PC-3 (cell line): Measurements from ENCODE around the gene IFNG. TPM values are rescaled to one million over a fixed set of nuclear protein-coding genes. Genes with fewer than 3 reads are reported as not detected.

ENCODE experiments used
- ATAC-seq: fragments of 200-7000 bp; cut with Tn5 transposase; 2 replicates; pipeline ENCODE4 v1.9.1; 2020; ENCODE audit warnings: mild to moderate bottlenecking, moderate library complexity
- BruUV-seq: library from RNA; stranded (reverse); fragments of 400-500 nt; replicated peaks from 2 replicates; lab custom pipeline; 2021; lab: Mats Ljungman, UMichigan
- CTCF ChIA-PET: fragments of 300-600 bp; sonication (Branson Sonifier 250); formaldehyde crosslinking; loops from one replicate; lab custom pipeline; 2022; ENCODE audit warnings: antibody characterized with exemption; lab: Charles Lee
- POLR2A ChIA-PET: fragments of 300-600 bp; sonication (Branson Sonifier 250); formaldehyde crosslinking; loops from one replicate; lab custom pipeline; 2022; ENCODE audit warnings: antibody characterized with exemption; ENCODE audit not compliant: unreplicated experiment; lab: Charles Lee
- DNase-seq: peaks from one replicate; pipeline ENCODE4 v3.0.0-alpha.2; 2015
- H2AFZ ChIP-seq: fragments of 300-600 bp; sonication (generic); 2 replicates; pipeline ENCODE4 v1.6.0; 2016; ENCODE audit warnings: antibody characterized with exemption, low read length
- H3F3A ChIP-seq: fragments of 300-600 bp; sonication (generic); one replicate; pipeline ENCODE4 v1.6.0; 2017; ENCODE audit warnings: antibody characterized with exemption, low read length, control low read depth, mild to moderate bottlenecking; ENCODE audit not compliant: unreplicated experiment
- H3K27ac ChIP-seq: fragments of 300-600 bp; sonication (generic); 2 replicates; pipeline ENCODE4 v1.5.1; 2016; ENCODE audit warnings: mild to moderate bottlenecking, low read length
- H3K27me3 ChIP-seq: fragments of 300-600 bp; sonication (generic); 2 replicates; pipeline ENCODE4 v1.6.1; 2016; ENCODE audit warnings: low read length, mixed read lengths
- H3K36me3 ChIP-seq: fragments of 300-600 bp; sonication (generic); 2 replicates; pipeline ENCODE4 v1.6.1; 2016; ENCODE audit warnings: low read depth, mixed run types, low read length, mixed read lengths
- H3K4me1 ChIP-seq: fragments of 300-600 bp; sonication (generic); 2 replicates; pipeline ENCODE4 v1.5.1; 2016; ENCODE audit warnings: low read length; ENCODE audit not compliant: insufficient read depth
- H3K4me2 ChIP-seq: fragments of 300-600 bp; sonication (generic); 2 replicates; pipeline ENCODE4 v1.6.0; 2016; ENCODE audit warnings: low read length
- H3K4me3 ChIP-seq: fragments of 300-600 bp; sonication (generic); 2 replicates; pipeline ENCODE4 v1.5.1; 2016; ENCODE audit warnings: mild to moderate bottlenecking, low read length, mixed read lengths
- H3K79me2 ChIP-seq: fragments of 300-600 bp; sonication (generic); 2 replicates; pipeline ENCODE4 v1.6.1; 2017; ENCODE audit warnings: low read length, mixed read lengths
- H3K9ac ChIP-seq: fragments of 300-600 bp; sonication (generic); 2 replicates; pipeline ENCODE4 v1.6.0; 2016; ENCODE audit warnings: mild to moderate bottlenecking, low read length
- H3K9me2 ChIP-seq: fragments of 300-600 bp; sonication (generic); replicated peaks from 2 replicates; pipeline ENCODE4 v1.6.1; 2016; ENCODE audit warnings: mixed run types, low read length, mixed read lengths
- H3K9me3 ChIP-seq: fragments of 300-600 bp; sonication (generic); 2 replicates; pipeline ENCODE4 v1.6.1; 2016; ENCODE audit warnings: low read length, mixed read lengths
- H4K20me1 ChIP-seq: fragments of 300-600 bp; sonication (generic); 2 replicates; pipeline ENCODE4 v1.6.1; 2016; ENCODE audit warnings: low read length, mixed read lengths
- EZH2 ChIP-seq: fragments of 300-600 bp; sonication (generic); IDR thresholded peaks from one replicate; pipeline ENCODE4 v1.6.1; 2017; ENCODE audit warnings: antibody characterized with exemption, mild to moderate bottlenecking, low read length; ENCODE audit not compliant: unreplicated experiment
- EZH2phosphoT487 ChIP-seq: fragments of 300-600 bp; sonication (generic); IDR thresholded peaks from 2 replicates; pipeline ENCODE4 v1.6.1; 2018; ENCODE audit warnings: mild to moderate bottlenecking, antibody characterized with exemption, low read length, borderline replicate concordance
- intact Hi-C: fragments of 100-400 bp; cut with micrococcal nuclease; formaldehyde crosslinking; loops from 2 replicates; pipeline ENCODE4 v1.9.0; 2023
- total RNA-seq: library from RNA; depleted of rRNA; stranded (reverse); fragments of >200 nt; gene quantifications from 2 replicates; pipeline ENCODE4 v1.2.3, GENCODE V29; 2014
- TF ChIP-seq, protein P1 (sequence below): fragments of 300-600 bp; sonication (generic); conservative IDR thresholded peaks from 2 replicates; pipeline ENCODE4 v1.5.1; 2017; ENCODE audit warnings: antibody characterized with exemption, low read depth, mild to moderate bottlenecking, low read length

The IFNG gene
- total RNA-seq, 1 experiment from 2014 or later: not detected

GRCh38 chr12:68139001-68139400, 20.5 kb downstream of the IFNG start:
- DNase-seq (no peak), ATAC-seq (no peak)
- Histone ChIP-seq H3F3A (no peaks in the 10 kb centered on the region), H3K9me2 (no peaks in the 10 kb centered on the region), H3K4me1 (no peaks in the 10 kb centered on the region), H3K27me3 (peaks cover 71% of the 10 kb centered on the region), H2AFZ (no peak overlapping the region), H3K9ac (no peak overlapping the region), H3K27ac (no peak overlapping the region), H3K36me3 (no peaks in the 10 kb centered on the region), H3K9me3 (no peaks in the 10 kb centered on the region), H4K20me1 (no peaks in the 10 kb centered on the region), H3K4me2 (no peak overlapping the region), H3K4me3 (no peak overlapping the region), H3K79me2 (no peaks in the 10 kb centered on the region)
- TF ChIP-seq, protein P1, sequence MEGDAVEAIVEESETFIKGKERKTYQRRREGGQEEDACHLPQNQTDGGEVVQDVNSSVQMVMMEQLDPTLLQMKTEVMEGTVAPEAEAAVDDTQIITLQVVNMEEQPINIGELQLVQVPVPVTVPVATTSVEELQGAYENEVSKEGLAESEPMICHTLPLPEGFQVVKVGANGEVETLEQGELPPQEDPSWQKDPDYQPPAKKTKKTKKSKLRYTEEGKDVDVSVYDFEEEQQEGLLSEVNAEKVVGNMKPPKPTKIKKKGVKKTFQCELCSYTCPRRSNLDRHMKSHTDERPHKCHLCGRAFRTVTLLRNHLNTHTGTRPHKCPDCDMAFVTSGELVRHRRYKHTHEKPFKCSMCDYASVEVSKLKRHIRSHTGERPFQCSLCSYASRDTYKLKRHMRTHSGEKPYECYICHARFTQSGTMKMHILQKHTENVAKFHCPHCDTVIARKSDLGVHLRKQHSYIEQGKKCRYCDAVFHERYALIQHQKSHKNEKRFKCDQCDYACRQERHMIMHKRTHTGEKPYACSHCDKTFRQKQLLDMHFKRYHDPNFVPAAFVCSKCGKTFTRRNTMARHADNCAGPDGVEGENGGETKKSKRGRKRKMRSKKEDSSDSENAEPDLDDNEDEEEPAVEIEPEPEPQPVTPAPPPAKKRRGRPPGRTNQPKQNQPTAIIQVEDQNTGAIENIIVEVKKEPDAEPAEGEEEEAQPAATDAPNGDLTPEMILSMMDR: no peak
- TF ChIP-seq EZH2: no peak
- POLR2A ChIA-PET: no interaction called here
- no TSS peak for BruUV-seq
- intact Hi-C loops: no loop called here
- CTCF ChIA-PET: no interaction called here

- TF ChIP-seq, protein P1: no peak
- TF ChIP-seq EZH2phosphoT487: no peak
- TF ChIP-seq EZH2: no peak
- no TSS peak for BruUV-seq
- DNase-seq: no peak
- H3K4me1 ChIP-seq: no peaks in the 10 kb centered on the region
- H3K79me2 ChIP-seq: no peaks in the 10 kb centered on the region
- no peaks in the 10 kb centered on the region for H3K9me2 ChIP-seq
- H4K20me1 ChIP-seq: no peaks in the 10 kb centered on the region
- intact Hi-C loops: no loop called here
- POLR2A ChIA-PET: no interaction called here
- H3K9ac ChIP-seq: no peak overlapping the region
- no peak overlapping the region for H2AFZ ChIP-seq
- CTCF ChIA-PET: no interaction called here
- H3K9me3 ChIP-seq: no peaks in the 10 kb centered on the region
- no peaks in the 10 kb centered on the region for H3K36me3 ChIP-seq
- no peak overlapping the region for H3K4me3 ChIP-seq
- H3K4me2 ChIP-seq: no peak overlapping the region
- H3K27me3 ChIP-seq: peaks cover 68% of the 10 kb centered on the region
- ATAC-seq: no peak
- no peak overlapping the region for H3K27ac ChIP-seq
- no peaks in the 10 kb centered on the region for H3F3A ChIP-seq
Observed at GRCh38 chr12:68138480-68138879, 21.1 kb downstream of the IFNG start.

DNA sequence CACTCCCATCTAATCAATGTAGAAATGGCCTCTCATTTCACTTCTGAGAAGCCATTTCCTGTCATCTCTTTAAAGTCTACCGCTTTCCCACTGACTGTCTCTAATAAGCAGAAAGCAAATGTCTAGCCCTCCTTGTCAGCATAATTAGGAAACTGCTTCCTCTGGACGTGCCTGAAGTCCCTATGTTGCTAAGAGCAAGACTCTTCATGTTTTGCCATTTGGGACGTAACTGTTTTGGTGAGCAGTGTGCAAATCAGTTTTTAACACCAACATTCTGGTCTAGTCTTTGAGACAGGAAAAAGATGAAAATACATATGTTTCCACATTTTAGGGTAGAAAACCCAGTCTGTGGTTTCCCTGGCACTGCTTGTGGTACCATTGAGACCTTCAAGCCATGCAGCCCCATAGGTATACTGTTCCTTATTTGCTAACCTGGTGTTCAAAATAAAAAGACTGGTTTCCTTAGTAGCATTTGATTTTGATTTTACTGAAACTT, 22.2 kb downstream of the IFNG start:
- Histone ChIP-seq H3F3A (no peaks in the 10 kb centered on the region), H3K36me3 (no peaks in the 10 kb centered on the region), H3K4me1 (no peaks in the 10 kb centered on the region), H3K79me2 (no peaks in the 10 kb centered on the region), H3K4me2 (no peak overlapping the region), H3K9ac (no peak overlapping the region), H3K9me2 (no peaks in the 10 kb centered on the region), H3K27me3 (peaks cover 61% of the 10 kb centered on the region), H3K4me3 (no peak overlapping the region), H3K27ac (no peak overlapping the region), H4K20me1 (no peaks in the 10 kb centered on the region), H3K9me3 (no peaks in the 10 kb centered on the region), H2AFZ (no peak overlapping the region)
- DNase-seq (no peak), ATAC-seq (no peak)
- POLR2A ChIA-PET: no interaction called here
- no peak for TF ChIP-seq EZH2phosphoT487
- intact Hi-C loops: no loop called here
- CTCF ChIA-PET: no interaction called here
- BruUV-seq: no TSS peak
